Measurements from ENCODE around the gene GPC3.

Gene GPC3

DNA sequence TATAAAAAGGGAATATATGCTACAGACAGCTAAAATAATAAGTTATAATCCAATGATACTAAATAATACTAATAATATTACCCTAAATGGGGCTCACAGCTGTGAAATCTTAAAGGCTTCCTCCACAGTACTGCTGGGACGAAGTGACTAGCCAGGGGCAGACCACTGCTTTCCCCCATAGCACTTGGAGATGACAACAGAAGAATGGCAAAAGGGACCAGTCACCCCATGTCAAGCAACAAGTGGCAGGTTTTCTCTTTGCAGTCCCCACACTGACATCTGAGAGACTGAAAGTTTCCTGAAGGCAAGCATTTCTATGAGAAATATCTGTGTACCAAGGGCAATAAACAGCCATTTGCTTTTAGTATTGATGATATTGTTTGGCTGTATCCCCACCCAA is 396.6 kb downstream of the GPC3 start:
- H3K36me3 ChIP-seq, result no peaks in the 10 kb centered on the region
- H3K4me3 ChIP-seq (ENCODE audit: low read depth in 1 of 2, low read length in 1 of 2), result no peak overlapping the region
- H3K9me3 ChIP-seq, result no peaks in the 10 kb centered on the region
- H3K27me3 ChIP-seq, result no peaks in the 10 kb centered on the region
- H3K27ac ChIP-seq, result no peak overlapping the region
- H3K4me1 ChIP-seq (ENCODE audit: control insufficient read depth in 1 of 2, insufficient read depth in 1 of 2, low read depth in 1 of 2, low read length in 1 of 2), result no peaks in the 10 kb centered on the region
- TF ChIP-seq CTCF (IDR thresholded peaks at IDR 0.05), result no peak

DNA sequence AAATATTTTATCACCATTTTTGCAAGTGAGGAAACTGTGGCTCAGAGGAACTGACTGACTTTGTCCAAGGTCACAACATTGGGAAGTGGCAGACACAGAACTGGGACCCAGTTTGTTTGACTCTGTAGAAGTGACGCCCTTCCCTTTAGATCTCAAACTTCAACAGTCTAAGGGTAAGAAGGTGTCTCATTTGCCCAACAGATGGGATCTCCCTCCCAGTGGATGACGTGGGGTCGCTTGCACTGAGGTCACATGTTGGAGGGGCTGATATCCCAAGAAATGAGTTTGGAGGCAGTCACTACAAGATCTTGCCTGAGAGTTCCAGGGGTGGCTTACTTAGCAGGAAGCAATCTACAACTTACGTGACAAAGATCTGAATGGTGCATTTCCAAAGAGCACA is 397.6 kb downstream of the GPC3 start:
- Histone ChIP-seq H3K27me3 (no peaks in the 10 kb centered on the region), H3K4me1 (ENCODE audit: control insufficient read depth in 1 of 2, insufficient read depth in 1 of 2, low read depth in 1 of 2, low read length in 1 of 2) (no peaks in the 10 kb centered on the region), H3K36me3 (no peaks in the 10 kb centered on the region), H3K9me3 (no peaks in the 10 kb centered on the region), H3K27ac (no peak overlapping the region), H3K4me3 (ENCODE audit: low read depth in 1 of 2, low read length in 1 of 2) (no peak overlapping the region)
- no peak for TF ChIP-seq CTCF (IDR thresholded peaks at IDR 0.05)

GRCh38 chrX:133587071-133587470 is 398.3 kb downstream of the GPC3 start:
- Histone ChIP-seq H3K4me3 (ENCODE audit: low read depth in 1 of 2, low read length in 1 of 2) (no peak overlapping the region), H3K27me3 (no peaks in the 10 kb centered on the region), H3K4me1 (ENCODE audit: control insufficient read depth in 1 of 2, insufficient read depth in 1 of 2, low read depth in 1 of 2, low read length in 1 of 2) (no peaks in the 10 kb centered on the region), H3K36me3 (no peaks in the 10 kb centered on the region), H3K27ac (no peak overlapping the region), H3K9me3 (no peaks in the 10 kb centered on the region)
- TF ChIP-seq CTCF (IDR thresholded peaks at IDR 0.05), result no peak

DNA sequence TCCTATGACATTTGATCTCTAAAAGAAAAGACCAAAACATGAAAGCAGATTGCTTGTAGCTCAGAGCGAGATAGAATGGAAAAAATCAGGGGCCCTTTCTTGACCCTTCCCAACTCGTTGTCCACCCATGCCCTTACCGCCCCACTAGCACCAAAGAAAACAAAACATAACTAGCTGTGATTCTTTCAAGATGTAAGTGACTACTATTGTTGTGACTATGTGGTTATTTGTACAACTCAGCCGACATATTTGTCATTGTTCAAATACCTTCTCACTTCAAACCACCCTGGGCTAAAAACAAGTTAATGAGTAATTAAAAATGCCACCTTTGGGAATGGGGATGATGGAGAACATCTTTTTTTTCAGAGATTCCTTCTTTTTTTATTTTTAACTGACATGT is 399.0 kb downstream of the GPC3 start:
- H3K27me3 ChIP-seq, result no peaks in the 10 kb centered on the region
- H3K36me3 ChIP-seq, result no peaks in the 10 kb centered on the region
- H3K4me1 ChIP-seq (ENCODE audit: control insufficient read depth in 1 of 2, insufficient read depth in 1 of 2, low read depth in 1 of 2, low read length in 1 of 2), result no peaks in the 10 kb centered on the region
- no peak for TF ChIP-seq CTCF (IDR thresholded peaks at IDR 0.05)
- H3K4me3 ChIP-seq (ENCODE audit: low read depth in 1 of 2, low read length in 1 of 2), result no peak overlapping the region
- no peaks in the 10 kb centered on the region for H3K9me3 ChIP-seq
- H3K27ac ChIP-seq, result no peak overlapping the region

DNA sequence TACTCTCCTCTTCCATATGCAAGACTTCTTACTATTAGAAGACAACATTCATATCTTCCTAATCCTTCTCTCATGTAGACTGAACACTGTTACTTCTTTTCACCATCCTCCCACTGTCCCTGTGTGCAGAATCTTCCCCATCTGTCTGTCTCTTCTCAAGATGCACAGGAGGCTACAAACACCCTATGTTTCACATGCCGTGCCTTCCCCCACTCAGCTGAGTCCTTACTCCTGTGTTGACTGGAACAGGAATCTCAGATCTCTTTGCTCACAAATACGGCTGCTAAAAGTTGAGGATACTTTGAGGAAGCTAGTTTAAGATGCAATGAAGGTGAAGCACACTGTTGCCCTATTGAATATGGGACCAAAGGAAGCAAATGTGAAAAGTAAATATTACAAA is 401.6 kb downstream of the GPC3 start:
- H3K4me3 ChIP-seq (ENCODE audit: low read depth in 1 of 2, low read length in 1 of 2), result no peak overlapping the region
- no peak overlapping the region for H3K27ac ChIP-seq
- H3K36me3 ChIP-seq, result no peaks in the 10 kb centered on the region
- no peak for TF ChIP-seq CTCF (IDR thresholded peaks at IDR 0.05)
- H3K27me3 ChIP-seq, result no peaks in the 10 kb centered on the region
- no peaks in the 10 kb centered on the region for H3K9me3 ChIP-seq
- no peaks in the 10 kb centered on the region for H3K4me1 ChIP-seq (ENCODE audit: control insufficient read depth in 1 of 2, insufficient read depth in 1 of 2, low read depth in 1 of 2, low read length in 1 of 2)

DNA sequence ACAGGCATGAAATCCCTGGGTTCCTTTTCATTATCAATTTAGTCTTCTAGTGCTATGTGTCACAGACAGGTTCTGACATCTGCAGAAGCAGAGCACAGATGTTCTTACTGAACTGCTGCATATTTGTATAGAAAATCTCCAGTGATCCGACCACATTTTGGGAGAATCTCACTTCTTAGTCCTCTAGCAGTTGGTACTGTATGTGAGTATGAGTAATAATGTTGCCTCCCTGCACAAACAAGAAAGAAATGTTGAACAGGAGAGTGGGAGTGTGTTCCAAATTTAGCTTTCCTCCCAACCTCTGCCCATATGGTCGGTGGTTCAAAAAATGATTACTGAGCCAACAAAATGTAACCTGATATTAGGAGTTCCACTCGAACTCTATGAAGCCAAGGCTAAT is 404.8 kb downstream of the GPC3 start:
- H3K36me3 ChIP-seq, result no peaks in the 10 kb centered on the region
- H3K4me1 ChIP-seq (ENCODE audit: control insufficient read depth in 1 of 2, insufficient read depth in 1 of 2, low read depth in 1 of 2, low read length in 1 of 2), result no peaks in the 10 kb centered on the region
- no peak for TF ChIP-seq CTCF (IDR thresholded peaks at IDR 0.05)
- no peak overlapping the region for H3K4me3 ChIP-seq (ENCODE audit: low read depth in 1 of 2, low read length in 1 of 2)
- no peaks in the 10 kb centered on the region for H3K27me3 ChIP-seq
- no peaks in the 10 kb centered on the region for H3K9me3 ChIP-seq
- H3K27ac ChIP-seq, result no peak overlapping the region
